Right atrium auricular region (tissue), 2 donors: Measurements from ENCODE around the gene PDSS2. TPM values are rescaled to one million over a fixed set of nuclear protein-coding genes. Genes with fewer than 3 reads are reported as not detected.

Experiments used
- DNase-seq: peaks from one replicate; pipeline ENCODE4 v3.0.0-alpha.2; 2019; ENCODE audit warnings: low spot score
- H3K27ac ChIP-seq, 2 donors: fragments of 200-600 bp; sonication (generic); 1 replicate in 1 of 2; 2 replicates in 1 of 2; pipeline ENCODE4 v1.5.1; 2016 to 2019
- H3K27me3 ChIP-seq, 2 donors: fragments of 200-600 bp; sonication (generic); one replicate each; pipeline versions ENCODE4 v1.5.1 to v1.6.0; 2017 to 2019
- H3K36me3 ChIP-seq: fragments of 200-600 bp; sonication (generic); one replicate; pipeline ENCODE4 v1.5.1; 2016
- H3K4me1 ChIP-seq, 2 donors: fragments of 200-600 bp; sonication (generic); one replicate each; pipeline versions ENCODE4 v1.5.1 to v1.6.0; 2017 to 2019
- H3K4me3 ChIP-seq, 2 donors: fragments of 200-600 bp; sonication (generic); 1 replicate in 1 of 2; 2 replicates in 1 of 2; pipeline ENCODE4 v1.5.1; 2017 to 2019; ENCODE audit warnings: mild to moderate bottlenecking in 1 of 2, moderate library complexity in 1 of 2
- H3K9me3 ChIP-seq, 2 donors: fragments of 200-600 bp; sonication (generic); one replicate each; pipeline ENCODE4 v1.5.1; 2019
- total RNA-seq, 2 donors: library from RNA; depleted of rRNA; stranded (reverse); fragments of >200 nt; gene quantifications; one replicate each; pipeline ENCODE4 v1.1.0, GENCODE V29; 2016
- TF ChIP-seq, protein P1 (sequence below), 2 donors: fragments of 200-600 bp; sonication (generic); IDR thresholded peaks; one replicate each; pipeline ENCODE4 v1.5.1; 2019; ENCODE audit warnings: antibody characterized with exemption in 2 of 2

PDSS2 gene
- total RNA-seq, 2 donors from 2014 or later, result 8.8 to 18.2 TPM

DNA sequence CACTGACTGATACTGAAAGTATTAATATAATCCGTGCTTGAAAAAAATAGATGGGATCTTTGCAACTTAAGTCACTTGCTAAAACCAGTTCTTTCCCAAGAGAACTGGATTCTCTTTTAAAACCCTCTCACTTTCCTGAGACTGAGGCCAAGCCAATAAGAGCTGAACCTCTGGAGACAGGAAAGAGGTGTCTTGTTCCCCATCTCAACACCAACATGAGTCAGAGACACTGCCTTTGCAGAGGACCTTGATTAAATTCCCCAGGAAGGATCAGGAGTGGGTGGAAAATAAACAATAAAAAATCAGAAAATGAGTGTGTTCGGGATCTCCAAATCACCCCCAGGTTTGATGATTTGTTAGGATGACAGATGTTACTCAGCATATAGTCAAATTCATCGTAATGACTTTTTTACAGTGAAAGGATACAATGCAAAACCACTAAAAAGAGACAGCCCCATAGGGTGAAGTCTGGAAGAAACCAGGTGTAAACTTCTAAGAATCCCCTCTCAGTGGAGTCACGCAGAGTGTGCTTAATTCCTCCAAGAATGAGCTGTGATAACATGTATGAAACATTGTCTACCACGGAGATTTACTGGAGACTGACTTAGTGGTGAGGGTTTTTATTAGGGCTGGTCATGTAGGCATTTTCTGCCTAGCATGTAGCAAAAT is 221.2 kb downstream of the PDSS2 start:
- peaks cover 0 to 8% of the 10 kb centered on the region in 2 donors for H3K9me3 ChIP-seq
- H3K27ac ChIP-seq, result no peak overlapping the region
- H3K36me3 ChIP-seq, result no peaks in the 10 kb centered on the region
- H3K4me1 ChIP-seq, result peaks cover 0 to 9% of the 10 kb centered on the region in 2 donors
- H3K4me3 ChIP-seq, result no peak overlapping the region
- TF ChIP-seq, protein P1, sequence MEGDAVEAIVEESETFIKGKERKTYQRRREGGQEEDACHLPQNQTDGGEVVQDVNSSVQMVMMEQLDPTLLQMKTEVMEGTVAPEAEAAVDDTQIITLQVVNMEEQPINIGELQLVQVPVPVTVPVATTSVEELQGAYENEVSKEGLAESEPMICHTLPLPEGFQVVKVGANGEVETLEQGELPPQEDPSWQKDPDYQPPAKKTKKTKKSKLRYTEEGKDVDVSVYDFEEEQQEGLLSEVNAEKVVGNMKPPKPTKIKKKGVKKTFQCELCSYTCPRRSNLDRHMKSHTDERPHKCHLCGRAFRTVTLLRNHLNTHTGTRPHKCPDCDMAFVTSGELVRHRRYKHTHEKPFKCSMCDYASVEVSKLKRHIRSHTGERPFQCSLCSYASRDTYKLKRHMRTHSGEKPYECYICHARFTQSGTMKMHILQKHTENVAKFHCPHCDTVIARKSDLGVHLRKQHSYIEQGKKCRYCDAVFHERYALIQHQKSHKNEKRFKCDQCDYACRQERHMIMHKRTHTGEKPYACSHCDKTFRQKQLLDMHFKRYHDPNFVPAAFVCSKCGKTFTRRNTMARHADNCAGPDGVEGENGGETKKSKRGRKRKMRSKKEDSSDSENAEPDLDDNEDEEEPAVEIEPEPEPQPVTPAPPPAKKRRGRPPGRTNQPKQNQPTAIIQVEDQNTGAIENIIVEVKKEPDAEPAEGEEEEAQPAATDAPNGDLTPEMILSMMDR (IDR thresholded peaks at IDR 0.05), result no peak
- no peak for DNase-seq
- H3K27me3 ChIP-seq, result no peaks in the 10 kb centered on the region

DNA sequence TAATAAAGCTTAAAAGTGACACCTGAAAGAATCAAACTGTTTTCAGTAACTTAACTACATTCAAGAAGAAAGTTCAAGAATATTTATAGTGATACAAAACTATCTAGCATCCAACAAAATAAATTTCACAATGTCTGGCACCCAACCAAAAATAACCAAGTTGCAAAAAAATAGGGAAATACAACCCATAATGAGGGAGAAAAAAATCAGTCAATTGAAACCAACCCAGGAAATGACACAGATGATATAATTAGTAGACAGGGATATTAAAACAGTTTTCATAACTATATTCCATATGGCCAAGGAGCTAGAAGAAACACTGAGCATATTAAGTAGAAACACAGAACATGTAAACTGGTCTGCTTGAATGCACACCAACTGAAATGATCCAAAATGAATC is 223.9 kb downstream of the PDSS2 start:
- Histone ChIP-seq H3K4me1 (peaks cover 0 to 9% of the 10 kb centered on the region in 2 donors), H3K4me3 (no peak overlapping the region), H3K9me3 (peaks cover 0 to 8% of the 10 kb centered on the region in 2 donors), H3K27me3 (no peaks in the 10 kb centered on the region), H3K27ac (no peak overlapping the region), H3K36me3 (no peaks in the 10 kb centered on the region)
- TF ChIP-seq, protein P1 (IDR thresholded peaks at IDR 0.05), result no peak
- no peak for DNase-seq

DNA sequence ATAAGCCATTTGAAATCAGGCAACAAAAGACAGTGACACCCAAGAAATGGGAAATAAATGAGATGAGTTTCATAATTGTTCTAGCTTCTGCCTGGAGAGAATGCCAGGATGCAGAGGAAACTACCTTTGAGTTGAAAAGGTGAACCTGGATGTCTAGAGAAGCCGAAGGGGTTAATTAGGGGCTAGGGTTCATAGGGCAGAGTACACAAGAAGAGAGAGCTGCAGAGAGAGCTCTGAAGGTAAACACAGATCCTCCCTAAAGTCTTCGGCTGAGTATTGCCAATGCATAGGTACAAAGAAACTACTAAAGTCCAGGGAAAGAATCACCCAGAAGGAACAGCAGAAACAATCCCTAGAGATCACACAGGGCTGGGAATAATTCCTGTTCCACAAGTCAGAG is 224.4 kb downstream of the PDSS2 start:
- H3K27me3 ChIP-seq, result no peaks in the 10 kb centered on the region
- no peak for DNase-seq
- H3K27ac ChIP-seq, result no peak overlapping the region
- H3K4me1 ChIP-seq, result peaks cover 0 to 9% of the 10 kb centered on the region in 2 donors
- no peaks in the 10 kb centered on the region for H3K36me3 ChIP-seq
- H3K4me3 ChIP-seq, result no peak overlapping the region
- TF ChIP-seq, protein P1 (IDR thresholded peaks at IDR 0.05), result no peak
- H3K9me3 ChIP-seq, result peaks cover 0 to 8% of the 10 kb centered on the region in 2 donors

DNA sequence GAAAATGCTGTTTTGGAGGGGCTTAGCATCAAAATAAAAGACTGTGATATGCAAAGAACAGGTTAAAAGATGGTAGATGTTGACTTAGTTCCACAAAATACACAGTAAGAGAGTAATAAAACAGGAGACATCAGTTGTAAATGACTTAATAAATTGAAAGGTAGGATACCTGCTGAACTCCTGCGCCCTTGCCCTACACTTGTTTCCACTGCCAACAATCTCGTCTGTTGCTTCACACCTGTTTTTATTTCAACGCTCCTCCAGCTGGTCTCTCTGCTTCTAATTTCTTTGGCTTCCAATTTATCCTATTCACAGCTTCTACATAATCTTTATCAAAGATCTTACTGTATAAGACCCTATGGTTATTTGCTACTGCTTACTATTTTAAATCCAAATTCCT is 228.1 kb downstream of the PDSS2 start:
- peaks cover 0 to 5% of the 10 kb centered on the region in 2 donors for H3K9me3 ChIP-seq
- DNase-seq, result no peak
- no peaks in the 10 kb centered on the region for H3K27me3 ChIP-seq
- peaks cover 0 to 9% of the 10 kb centered on the region in 2 donors for H3K4me1 ChIP-seq
- TF ChIP-seq, protein P1 (IDR thresholded peaks at IDR 0.05), result no peak
- no peak overlapping the region for H3K4me3 ChIP-seq
- no peak overlapping the region for H3K27ac ChIP-seq
- H3K36me3 ChIP-seq, result no peaks in the 10 kb centered on the region

DNA sequence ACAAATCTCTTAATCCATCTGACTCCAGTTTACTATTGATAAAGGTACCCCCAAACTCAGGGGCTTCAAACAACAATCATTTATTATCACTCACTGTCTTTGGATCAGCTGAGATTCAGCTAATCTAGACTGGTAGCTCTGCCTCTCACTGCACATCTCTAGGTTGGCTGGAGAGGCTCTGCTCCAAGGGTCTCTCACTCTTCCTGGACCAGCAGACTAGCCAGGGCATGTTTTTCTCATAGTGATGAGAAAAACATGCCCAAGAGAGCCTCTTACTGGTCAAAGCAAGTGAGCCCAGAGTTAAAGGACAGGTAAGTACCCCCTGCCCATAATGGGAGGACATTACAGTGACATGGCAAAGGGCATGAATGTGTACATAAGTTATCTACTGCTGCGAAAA is 228.9 kb downstream of the PDSS2 start:
- Histone ChIP-seq H3K9me3 (no peaks in the 10 kb centered on the region), H3K36me3 (no peaks in the 10 kb centered on the region), H3K4me3 (no peak overlapping the region), H3K4me1 (peaks cover 0 to 6% of the 10 kb centered on the region in 2 donors), H3K27ac (no peak overlapping the region), H3K27me3 (no peaks in the 10 kb centered on the region)
- TF ChIP-seq, protein P1 (IDR thresholded peaks at IDR 0.05), result no peak
- DNase-seq, result no peak

DNA sequence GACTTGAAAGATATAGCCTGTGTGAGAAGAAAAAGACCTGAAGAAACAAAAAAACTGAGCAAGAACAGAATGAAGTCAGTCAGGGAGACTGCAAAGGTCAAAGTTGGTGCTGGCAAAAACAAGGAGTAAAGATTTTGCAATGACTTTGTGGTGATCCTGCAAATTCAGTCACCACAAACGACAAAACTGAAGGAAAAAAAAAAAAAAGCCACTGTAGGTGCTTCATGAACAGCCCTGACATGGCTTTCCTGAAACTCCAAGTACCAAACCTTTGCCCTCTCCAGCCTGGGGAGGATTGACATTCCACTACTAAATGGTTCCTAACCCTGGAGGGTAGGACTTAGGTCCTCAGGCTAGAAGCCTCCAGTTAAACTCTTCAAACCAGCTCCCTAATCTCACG is 229.3 kb downstream of the PDSS2 start:
- DNase-seq, result no peak
- no peak overlapping the region for H3K27ac ChIP-seq
- H3K27me3 ChIP-seq, result no peaks in the 10 kb centered on the region
- H3K4me1 ChIP-seq, result peaks cover 0 to 2% of the 10 kb centered on the region in 2 donors
- no peaks in the 10 kb centered on the region for H3K9me3 ChIP-seq
- no peak overlapping the region for H3K4me3 ChIP-seq
- TF ChIP-seq, protein P1 (IDR thresholded peaks at IDR 0.05), result no peak
- no peaks in the 10 kb centered on the region for H3K36me3 ChIP-seq
